Neural cell (in vitro differentiated cells): ENCODE results near the gene APOBEC3F. TPM values are rescaled to one million over a fixed set of nuclear protein-coding genes. Genes with fewer than 3 reads are reported as not detected.

Experiments used
- H2AFZ ChIP-seq: fragments of 200-600, 300-800 bp; sonication (generic), shearing (Covaris generic); 2 replicates; pipeline ENCODE4 v1.6.0; 2014; ENCODE audit warnings: low read depth, mild to moderate bottlenecking, antibody characterized with exemption, low read length, moderate library complexity
- H3F3A ChIP-seq: fragments of 200-600 bp; shearing (Covaris generic); 2 replicates; pipeline ENCODE4 v1.6.1; 2016; ENCODE audit warnings: mild to moderate bottlenecking, moderate library complexity, mixed read lengths, antibody characterized with exemption, low read length; ENCODE audit not compliant: insufficient read depth, poor library complexity, severe bottlenecking
- H3K27ac ChIP-seq: fragments of 200-600, 300-800 bp; sonication (generic), shearing (Covaris generic); 2 replicates; pipeline ENCODE4 v1.5.1; 2014; ENCODE audit warnings: mild to moderate bottlenecking, low read length, moderate library complexity
- H3K27me3 ChIP-seq: fragments of 300-800, 200-600 bp; sonication (generic), shearing (Covaris generic); 2 replicates; pipeline ENCODE4 v1.6.0; 2014; ENCODE audit warnings: mild to moderate bottlenecking, low read depth, low read length, moderate library complexity; ENCODE audit not compliant: insufficient read depth
- H3K36me3 ChIP-seq: fragments of 300-800, 200-600 bp; sonication (generic), shearing (Covaris generic); 2 replicates; pipeline ENCODE4 v1.5.1; 2014; ENCODE audit warnings: mild to moderate bottlenecking, antibody characterized with exemption, low read length, moderate library complexity; ENCODE audit not compliant: insufficient read depth
- H3K4me2 ChIP-seq: fragments of 300-800, 200-600 bp; sonication (generic), shearing (Covaris generic); 2 replicates; pipeline ENCODE4 v1.6.0; 2014; ENCODE audit warnings: mild to moderate bottlenecking, low read length
- H3K4me3 ChIP-seq: fragments of 300-800, 200-600 bp; sonication (generic), shearing (Covaris generic); 2 replicates; pipeline ENCODE4 v1.5.1; 2014; ENCODE audit warnings: mild to moderate bottlenecking, low read length, moderate library complexity
- H3K79me2 ChIP-seq: fragments of 200-600 bp; shearing (Covaris generic); replicated peaks from 2 replicates; pipeline ENCODE4 v1.6.0; 2014; ENCODE audit warnings: mild to moderate bottlenecking, low read length, moderate library complexity; ENCODE audit not compliant: insufficient read depth
- H3K9ac ChIP-seq: fragments of 300-800, 200-600 bp; sonication (generic), shearing (Covaris generic); 2 replicates; pipeline ENCODE4 v1.6.1; 2016; ENCODE audit warnings: mild to moderate bottlenecking, low read length, mixed read lengths
- H3K9me2 ChIP-seq: fragments of 200-600 bp; shearing (Covaris generic); 2 replicates; pipeline ENCODE4 v1.6.1; 2016; ENCODE audit warnings: mild to moderate bottlenecking, low read length, mixed read lengths; ENCODE audit not compliant: insufficient read depth
- H3K9me3 ChIP-seq: fragments of 200-600, 300-800 bp; sonication (generic), shearing (Covaris generic); 2 replicates; pipeline ENCODE4 v1.6.1; 2016; ENCODE audit warnings: mild to moderate bottlenecking, mixed run types, low read length, moderate library complexity, mixed read lengths
- H4K20me1 ChIP-seq: fragments of 200-600 bp; shearing (Covaris generic); 2 replicates; pipeline ENCODE4 v1.6.1; 2016; ENCODE audit warnings: mild to moderate bottlenecking, mixed run types; ENCODE audit not compliant: insufficient read depth
- EP300 ChIP-seq: fragments of 450-650 bp; conservative IDR thresholded peaks from 2 replicates; pipeline ENCODE4 v1.6.1; 2014; ENCODE audit warnings: antibody characterized with exemption, mild to moderate bottlenecking, moderate library complexity; ENCODE audit not compliant: poor library complexity, severe bottlenecking
- EZH2 ChIP-seq: fragments of 200-600, 300-800 bp; shearing (Covaris generic), sonication (generic); IDR thresholded peaks from 2 replicates; pipeline ENCODE4 v1.6.1; 2014; ENCODE audit warnings: antibody characterized with exemption, low read length, borderline replicate concordance, mild to moderate bottlenecking; ENCODE audit not compliant: insufficient read depth, poor library complexity, severe bottlenecking
- MXI1 ChIP-seq: fragments of 450-650 bp; conservative IDR thresholded peaks from 2 replicates; pipeline ENCODE4 v1.6.1; 2014; ENCODE audit warnings: antibody characterized with exemption, mild to moderate bottlenecking; ENCODE audit not compliant: poor library complexity, severe bottlenecking
- POLR2AphosphoS5 ChIP-seq: IDR thresholded peaks from 2 replicates; pipeline ENCODE4 v1.6.1; 2012
- RAD21 ChIP-seq: fragments of 450-650 bp; conservative IDR thresholded peaks from 2 replicates; pipeline ENCODE4 v1.6.1; 2014; ENCODE audit warnings: antibody characterized with exemption, mild to moderate bottlenecking, moderate library complexity
- SMC3 ChIP-seq: fragments of 450-650 bp; conservative IDR thresholded peaks from 2 replicates; pipeline ENCODE4 v1.6.1; 2014; ENCODE audit warnings: antibody characterized with exemption, mild to moderate bottlenecking, moderate library complexity; ENCODE audit not compliant: poor library complexity
- TAF1 ChIP-seq: IDR thresholded peaks from 2 replicates; pipeline ENCODE4 v1.6.1; 2012; ENCODE audit warnings: low read depth
- polyA plus RNA-seq: library from polyadenylated mRNA; depleted of rRNA; stranded (reverse); fragments of >200 nt; gene quantifications from 2 replicates; pipeline ENCODE4 v1.2.3, GENCODE V29; 2014
- small RNA-seq, 3 experiments: library from RNA; depleted of rRNA; stranded (forward); fragments of <200 nt; gene quantifications; one replicate each; pipeline ENCODE3, GENCODE V24; 2012
- TF ChIP-seq, protein P1 (sequence below): IDR thresholded peaks from 2 replicates; pipeline ENCODE4 v1.6.1; 2012; ENCODE audit warnings: borderline replicate concordance
- TF ChIP-seq, protein P2 (sequence below): fragments of 450-650 bp; IDR thresholded peaks from 2 replicates; pipeline ENCODE4 v1.5.1; 2014; ENCODE audit warnings: antibody characterized with exemption, mild to moderate bottlenecking, moderate library complexity; ENCODE audit not compliant: poor library complexity, severe bottlenecking

The APOBEC3F gene
- polyA plus RNA-seq, 1 donor from 2014 or later = not detected

DNA sequence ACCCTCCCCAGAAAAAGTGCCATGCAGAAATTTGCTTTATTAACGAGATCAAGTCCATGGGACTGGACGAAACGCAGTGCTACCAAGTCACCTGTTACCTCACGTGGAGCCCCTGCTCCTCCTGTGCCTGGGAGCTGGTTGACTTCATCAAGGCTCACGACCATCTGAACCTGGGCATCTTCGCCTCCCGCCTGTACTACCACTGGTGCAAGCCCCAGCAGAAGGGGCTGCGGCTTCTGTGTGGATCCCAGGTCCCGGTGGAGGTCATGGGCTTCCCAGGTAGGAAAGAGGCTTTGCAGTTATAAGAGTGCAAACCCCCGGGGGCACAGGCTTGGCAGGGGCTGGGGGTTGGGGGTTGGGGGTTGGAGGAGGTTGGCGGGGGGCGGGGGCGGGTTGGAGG, 60.6 kb downstream of the APOBEC3F start:
- Histone ChIP-seq H3K4me3 (no peak overlapping the region), H2AFZ (no peak overlapping the region), H4K20me1 (no peaks in the 10 kb centered on the region), H3K27ac (no peak overlapping the region), H3K9me2 (no peaks in the 10 kb centered on the region), H3K79me2 (no peaks in the 10 kb centered on the region), H3K4me2 (no peak overlapping the region), H3K27me3 (no peaks in the 10 kb centered on the region), H3K9ac (no peak overlapping the region), H3K9me3 (no peaks in the 10 kb centered on the region), H3F3A (no peaks in the 10 kb centered on the region), H3K36me3 (no peaks in the 10 kb centered on the region)
- TF ChIP-seq EZH2 = no peak
- TF ChIP-seq EP300 = no peak
- TF ChIP-seq MXI1 = no peak
- TF ChIP-seq RAD21 = no peak
- no peak for TF ChIP-seq POLR2AphosphoS5
- TF ChIP-seq, protein P1, sequence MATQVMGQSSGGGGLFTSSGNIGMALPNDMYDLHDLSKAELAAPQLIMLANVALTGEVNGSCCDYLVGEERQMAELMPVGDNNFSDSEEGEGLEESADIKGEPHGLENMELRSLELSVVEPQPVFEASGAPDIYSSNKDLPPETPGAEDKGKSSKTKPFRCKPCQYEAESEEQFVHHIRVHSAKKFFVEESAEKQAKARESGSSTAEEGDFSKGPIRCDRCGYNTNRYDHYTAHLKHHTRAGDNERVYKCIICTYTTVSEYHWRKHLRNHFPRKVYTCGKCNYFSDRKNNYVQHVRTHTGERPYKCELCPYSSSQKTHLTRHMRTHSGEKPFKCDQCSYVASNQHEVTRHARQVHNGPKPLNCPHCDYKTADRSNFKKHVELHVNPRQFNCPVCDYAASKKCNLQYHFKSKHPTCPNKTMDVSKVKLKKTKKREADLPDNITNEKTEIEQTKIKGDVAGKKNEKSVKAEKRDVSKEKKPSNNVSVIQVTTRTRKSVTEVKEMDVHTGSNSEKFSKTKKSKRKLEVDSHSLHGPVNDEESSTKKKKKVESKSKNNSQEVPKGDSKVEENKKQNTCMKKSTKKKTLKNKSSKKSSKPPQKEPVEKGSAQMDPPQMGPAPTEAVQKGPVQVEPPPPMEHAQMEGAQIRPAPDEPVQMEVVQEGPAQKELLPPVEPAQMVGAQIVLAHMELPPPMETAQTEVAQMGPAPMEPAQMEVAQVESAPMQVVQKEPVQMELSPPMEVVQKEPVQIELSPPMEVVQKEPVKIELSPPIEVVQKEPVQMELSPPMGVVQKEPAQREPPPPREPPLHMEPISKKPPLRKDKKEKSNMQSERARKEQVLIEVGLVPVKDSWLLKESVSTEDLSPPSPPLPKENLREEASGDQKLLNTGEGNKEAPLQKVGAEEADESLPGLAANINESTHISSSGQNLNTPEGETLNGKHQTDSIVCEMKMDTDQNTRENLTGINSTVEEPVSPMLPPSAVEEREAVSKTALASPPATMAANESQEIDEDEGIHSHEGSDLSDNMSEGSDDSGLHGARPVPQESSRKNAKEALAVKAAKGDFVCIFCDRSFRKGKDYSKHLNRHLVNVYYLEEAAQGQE = no peak
- no peak for TF ChIP-seq TAF1
- TF ChIP-seq SMC3 = no peak
- TF ChIP-seq, protein P2, sequence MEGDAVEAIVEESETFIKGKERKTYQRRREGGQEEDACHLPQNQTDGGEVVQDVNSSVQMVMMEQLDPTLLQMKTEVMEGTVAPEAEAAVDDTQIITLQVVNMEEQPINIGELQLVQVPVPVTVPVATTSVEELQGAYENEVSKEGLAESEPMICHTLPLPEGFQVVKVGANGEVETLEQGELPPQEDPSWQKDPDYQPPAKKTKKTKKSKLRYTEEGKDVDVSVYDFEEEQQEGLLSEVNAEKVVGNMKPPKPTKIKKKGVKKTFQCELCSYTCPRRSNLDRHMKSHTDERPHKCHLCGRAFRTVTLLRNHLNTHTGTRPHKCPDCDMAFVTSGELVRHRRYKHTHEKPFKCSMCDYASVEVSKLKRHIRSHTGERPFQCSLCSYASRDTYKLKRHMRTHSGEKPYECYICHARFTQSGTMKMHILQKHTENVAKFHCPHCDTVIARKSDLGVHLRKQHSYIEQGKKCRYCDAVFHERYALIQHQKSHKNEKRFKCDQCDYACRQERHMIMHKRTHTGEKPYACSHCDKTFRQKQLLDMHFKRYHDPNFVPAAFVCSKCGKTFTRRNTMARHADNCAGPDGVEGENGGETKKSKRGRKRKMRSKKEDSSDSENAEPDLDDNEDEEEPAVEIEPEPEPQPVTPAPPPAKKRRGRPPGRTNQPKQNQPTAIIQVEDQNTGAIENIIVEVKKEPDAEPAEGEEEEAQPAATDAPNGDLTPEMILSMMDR = no peak

DNA sequence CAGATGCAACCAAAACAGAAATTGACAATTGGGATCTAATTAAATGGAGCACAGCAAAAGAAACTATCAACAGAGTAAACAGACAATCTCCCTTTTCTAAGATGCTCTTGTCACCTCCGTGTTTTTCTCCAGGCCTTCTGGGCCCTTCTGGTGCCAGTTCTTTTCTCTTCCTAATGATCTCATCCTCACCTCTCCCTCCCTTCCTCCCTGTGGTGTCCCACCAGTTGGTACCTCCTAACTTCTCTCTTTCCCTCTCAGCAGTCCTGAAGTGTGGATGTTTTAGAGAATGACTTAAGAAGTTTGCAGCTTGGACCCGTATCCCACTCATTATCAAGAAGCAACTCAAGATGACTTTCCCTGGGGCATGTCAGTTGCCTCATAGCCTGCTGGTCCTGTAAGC, 62.8 kb downstream of the APOBEC3F start:
- Histone ChIP-seq H3K27me3 (no peaks in the 10 kb centered on the region), H3K4me2 (no peak overlapping the region), H3K36me3 (no peaks in the 10 kb centered on the region)

More for the DNA sequence above, 62.8 kb downstream of the APOBEC3F start:
- no peaks in the 10 kb centered on the region for H4K20me1 ChIP-seq
- no peak overlapping the region for H3K4me3 ChIP-seq
- no peak overlapping the region for H2AFZ ChIP-seq
- H3F3A ChIP-seq = no peaks in the 10 kb centered on the region
- TF ChIP-seq EP300 (no peak), MXI1 (no peak), SMC3 (no peak), POLR2AphosphoS5 (no peak), TAF1 (no peak)
- TF ChIP-seq, protein P1 = no peak
- no peak overlapping the region for H3K9ac ChIP-seq
- no peak overlapping the region for H3K27ac ChIP-seq
- H3K9me3 ChIP-seq = no peaks in the 10 kb centered on the region
- no peaks in the 10 kb centered on the region for H3K79me2 ChIP-seq
- H3K9me2 ChIP-seq = no peaks in the 10 kb centered on the region

Small RNAs within 50 kb of the gene (small RNA-seq; reads per million reads assigned to genes)
- gene AL022318.2 = 0 reads per million in 3 experiments

Other genes starting within 250 kb of the APOBEC3F start
- gene DNAL4, start 246.7 kb upstream of the APOBEC3F start, polyA plus RNA-seq = 94.4 and 95.0 TPM in 2 replicates
- gene NPTXR, start 196.8 kb upstream of the APOBEC3F start, polyA plus RNA-seq = 17.0 and 19.3 TPM in 2 replicates
- 13.0 and 16.3 TPM in 2 replicates for gene CBX6, start 168.6 kb upstream of the APOBEC3F start, polyA plus RNA-seq
- not detected in 2 replicates for gene APOBEC3A, start 83.3 kb upstream of the APOBEC3F start, polyA plus RNA-seq
- not detected in 2 replicates for gene APOBEC3B, start 58.5 kb upstream of the APOBEC3F start, polyA plus RNA-seq
- not detected in 2 replicates for gene APOBEC3C, start 26.6 kb upstream of the APOBEC3F start, polyA plus RNA-seq
- gene APOBEC3D, start 19.7 kb upstream of the APOBEC3F start, polyA plus RNA-seq = not detected in 2 replicates
- not detected in 2 replicates for gene APOBEC3G, start 36.4 kb downstream of the APOBEC3F start, polyA plus RNA-seq
- not detected in 2 replicates for gene APOBEC3H, start 56.4 kb downstream of the APOBEC3F start, polyA plus RNA-seq
- 4.4 and 6.1 TPM in 2 replicates for gene CBX7, start 111.8 kb downstream of the APOBEC3F start, polyA plus RNA-seq
- 0.08 and 0.61 TPM in 2 replicates for gene PDGFB, start 204.1 kb downstream of the APOBEC3F start, polyA plus RNA-seq